Measurements from ENCODE around the gene GP5. TPM values are rescaled to one million over a fixed set of nuclear protein-coding genes. Genes with fewer than 3 reads are reported as not detected.
A peak's percentile ranks its signal among the peaks of the same experiment; 100 is the strongest.

Gene GP5
- total and polyA plus RNA-seq, 2 of the 13 experiments (the other 11 are each of a cell fraction or from before 2014, with no cell fraction given), result not detected

- no peak for TF ChIP-seq ZBTB14 (CRISPR knock-in tag; IDR thresholded peaks at IDR 0.05)
Observed at GRCh38 chr3:194376241-194376560, 22.9 kb downstream of the GP5 start (continued).

DNA sequence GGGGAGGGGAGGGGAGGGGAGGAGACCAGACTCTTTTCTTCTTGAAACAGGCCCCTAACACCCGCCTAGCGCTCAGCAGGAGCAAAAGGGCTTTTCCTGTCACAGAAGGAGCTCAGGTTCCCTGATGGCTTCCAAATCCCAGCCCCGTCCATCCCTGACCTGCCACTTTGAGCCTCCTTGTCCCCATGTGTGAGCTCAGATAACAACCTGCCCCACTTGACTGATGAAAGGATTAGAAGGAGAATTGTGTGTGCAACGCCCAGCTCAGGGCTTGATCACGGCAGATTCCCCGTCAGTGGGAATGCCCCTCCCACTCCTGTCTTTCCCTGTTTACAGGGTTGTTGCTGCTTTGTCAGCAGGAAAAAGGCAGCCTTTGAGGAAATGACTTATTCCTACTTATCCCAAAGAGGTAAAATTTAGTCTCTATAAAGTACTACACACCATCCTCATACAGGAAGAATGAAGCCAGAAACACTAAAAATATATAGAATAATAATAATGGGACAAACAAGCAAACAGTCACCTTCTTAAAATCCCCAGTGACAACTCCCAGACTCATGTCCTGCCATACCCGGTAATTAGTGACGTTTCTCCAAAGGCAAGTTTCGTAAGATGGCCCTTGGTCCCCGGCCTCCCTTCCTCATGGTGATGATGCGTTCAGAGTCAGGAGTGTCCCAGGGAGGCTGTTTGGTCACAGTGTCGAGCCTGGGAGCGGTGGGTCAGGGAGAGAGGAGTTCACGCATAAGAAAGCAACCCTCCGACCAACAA lies 23.4 kb downstream of the GP5 start:
- Histone ChIP-seq H3K27ac (ENCODE audit: extremely low read length, insufficient read depth, low read length) (no peak overlapping the region), H3K4me2 (ENCODE audit: low read depth, low read length) (no peak overlapping the region; the same call in 1 of the 2 replicates), H3K4me1 (ENCODE audit: insufficient read depth, low read length) (no peaks in the 10 kb centered on the region), H3K4me3 (replicated peaks in 1 of 3; ENCODE audit: insufficient read depth in 1 of 3, low read depth in 2 of 3, low read length in 3 of 3) (no peak overlapping the region), H3K79me2 (ENCODE audit: insufficient read depth, low read length) (no peaks in the 10 kb centered on the region), H3K9me3 (ENCODE audit: low read length) (no peaks in the 10 kb centered on the region), H3K9ac (ENCODE audit: insufficient read depth, low read depth, low read length) (no peak overlapping the region), H4K20me1 (ENCODE audit: insufficient read depth, low read length) (no peaks in the 10 kb centered on the region), H3K36me3 (replicated peaks in 1 of 2; ENCODE audit: control insufficient read depth in 1 of 2, insufficient read depth in 2 of 2, low read length in 2 of 2) (no peaks in the 10 kb centered on the region), H3K27me3 (ENCODE audit: control insufficient read depth in 1 of 2, insufficient read depth in 2 of 2, low read length in 2 of 2) (peaks cover 4 to 57% of the 10 kb centered on the region in 2 experiments), H2AFZ (ENCODE audit: low read length) (no peak overlapping the region)
- FAIRE-seq, result no peak
- in situ Hi-C loops (cut with HindIII; ENCODE audit: extremely low pct_ligation_motif_present, low pct_unique_long_range_greater_than_20kb), result no loop called here
- 15% methylated on average over 12 of the region's 15 CpGs for WGBS (ENCODE audit: low lambda C conversion rate)
- no peak for ATAC-seq
- intact Hi-C loops (cut with micrococcal nuclease; ENCODE audit: unreplicated experiment), result no loop called here
- BruUV-seq (replicated peaks), result no TSS peak
- TF ChIP-seq HMG20A (CRISPR knock-in tag; IDR thresholded peaks at IDR 0.05; ENCODE audit: borderline replicate concordance), result no peak
- TF ChIP-seq, protein P1, sequence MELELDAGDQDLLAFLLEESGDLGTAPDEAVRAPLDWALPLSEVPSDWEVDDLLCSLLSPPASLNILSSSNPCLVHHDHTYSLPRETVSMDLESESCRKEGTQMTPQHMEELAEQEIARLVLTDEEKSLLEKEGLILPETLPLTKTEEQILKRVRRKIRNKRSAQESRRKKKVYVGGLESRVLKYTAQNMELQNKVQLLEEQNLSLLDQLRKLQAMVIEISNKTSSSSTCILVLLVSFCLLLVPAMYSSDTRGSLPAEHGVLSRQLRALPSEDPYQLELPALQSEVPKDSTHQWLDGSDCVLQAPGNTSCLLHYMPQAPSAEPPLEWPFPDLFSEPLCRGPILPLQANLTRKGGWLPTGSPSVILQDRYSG (CRISPR knock-in tag; IDR thresholded peaks at IDR 0.05), result no peak
- peak; percentile 64 for TF ChIP-seq HNRNPK (IDR thresholded peaks at IDR 0.05; ENCODE audit: low read depth, low read length, poor library complexity, severe bottlenecking)
- peak; percentile 42; the same call in 1 of the 2 replicates for TF ChIP-seq CREB1 (IDR thresholded peaks at IDR 0.05)
- no peak for TF ChIP-seq CREB1 (CRISPR knock-in tag; IDR thresholded peaks at IDR 0.05)
- TF ChIP-seq ZNF136 (CRISPR knock-in tag; IDR thresholded peaks at IDR 0.05; ENCODE audit: low read depth), result no peak
- POLR2A ChIA-PET, result no interaction called here
- CTCF ChIA-PET (ENCODE audit: low intra/inter-chr PET ratio, low total read pairs), result no interaction called here
- no peak for DNase-seq (ENCODE audit: low spot score)
